NCI-H146 (cell line): ENCODE results near the gene SPOUT1.
A peak's percentile ranks its signal among the peaks of the same experiment; 100 is the strongest.
"Not testable (repeated sequence)": the region's sequence is repeated elsewhere in the genome, so short reads cannot be mapped to it uniquely, and the experiment has no call there.

Experiments
- DNase-seq: peaks from one replicate; lab custom pipeline; 2025; lab: John Stamatoyannopoulos, UW

The SPOUT1 gene, protein sequence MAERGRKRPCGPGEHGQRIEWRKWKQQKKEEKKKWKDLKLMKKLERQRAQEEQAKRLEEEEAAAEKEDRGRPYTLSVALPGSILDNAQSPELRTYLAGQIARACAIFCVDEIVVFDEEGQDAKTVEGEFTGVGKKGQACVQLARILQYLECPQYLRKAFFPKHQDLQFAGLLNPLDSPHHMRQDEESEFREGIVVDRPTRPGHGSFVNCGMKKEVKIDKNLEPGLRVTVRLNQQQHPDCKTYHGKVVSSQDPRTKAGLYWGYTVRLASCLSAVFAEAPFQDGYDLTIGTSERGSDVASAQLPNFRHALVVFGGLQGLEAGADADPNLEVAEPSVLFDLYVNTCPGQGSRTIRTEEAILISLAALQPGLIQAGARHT

DNA sequence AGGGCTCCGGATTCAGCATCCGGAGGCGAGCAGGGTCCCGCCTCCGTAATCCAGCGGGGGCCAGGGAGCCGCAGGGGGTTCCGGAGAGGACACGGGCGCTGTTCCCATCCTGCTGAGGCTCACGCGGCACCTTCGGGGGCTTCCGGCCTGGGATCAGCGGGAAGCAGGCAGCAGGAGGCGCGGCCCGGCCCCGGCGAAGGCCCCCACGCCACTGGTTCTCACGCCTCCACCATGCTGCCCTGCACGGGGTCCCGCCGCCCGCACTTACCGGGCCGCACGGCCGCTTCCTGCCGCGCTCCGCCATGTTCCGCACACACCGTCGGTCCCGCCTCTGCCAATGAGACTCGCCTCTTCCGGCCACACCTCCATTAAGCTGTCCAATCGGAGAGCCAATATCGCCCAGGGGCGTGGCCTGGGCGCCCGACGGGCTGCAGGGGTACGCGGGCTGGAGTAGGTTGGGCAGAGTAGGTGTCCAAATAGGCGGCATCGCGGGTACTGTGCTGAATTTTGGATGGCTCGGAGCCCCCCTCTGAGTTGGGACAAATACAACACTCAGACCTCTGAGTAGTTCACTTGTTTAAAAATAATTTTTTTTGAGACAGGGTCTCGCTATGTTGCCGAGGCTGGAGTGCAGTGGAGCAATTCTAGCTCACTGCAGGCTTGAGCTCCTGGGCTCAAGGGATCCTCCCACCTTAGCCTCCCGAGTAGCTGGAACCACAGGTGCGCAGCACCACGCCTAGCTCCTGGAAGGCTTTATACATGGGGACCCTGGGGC is at the start of gene SPOUT1:
Gene SPOUT1 (minus strand): TSS at position 318 of the 775 bp plus-strand sequence. CDS start 14 bp downstream, at position 304.
- peak; percentile 88 for DNase-seq

- DNase-seq: no peak
Measured at GRCh38 chr9:128877852-128878251, 48.3 kb upstream of the SPOUT1 start.

DNA sequence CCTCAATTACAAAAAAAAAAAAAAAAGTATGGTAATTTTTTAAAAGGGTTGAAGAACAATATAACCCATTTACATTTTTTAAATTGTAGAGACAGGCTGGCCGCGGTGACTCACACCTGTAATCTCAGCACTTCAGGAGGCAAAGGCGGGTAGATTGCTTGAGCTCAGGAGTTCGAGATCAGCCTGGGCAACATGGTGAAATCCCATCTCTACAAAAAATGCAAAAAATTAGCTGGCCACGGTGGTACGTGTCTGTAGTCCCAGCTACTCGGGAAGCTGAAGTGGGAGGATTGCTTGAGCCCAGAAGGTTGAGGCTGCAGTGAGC is 41.3 kb upstream of the SPOUT1 start:
- not testable (repeated sequence) for DNase-seq

- no peak for DNase-seq
Measured at GRCh38 chr9:128870128-128870940, 40.7 kb upstream of the SPOUT1 start.

DNA sequence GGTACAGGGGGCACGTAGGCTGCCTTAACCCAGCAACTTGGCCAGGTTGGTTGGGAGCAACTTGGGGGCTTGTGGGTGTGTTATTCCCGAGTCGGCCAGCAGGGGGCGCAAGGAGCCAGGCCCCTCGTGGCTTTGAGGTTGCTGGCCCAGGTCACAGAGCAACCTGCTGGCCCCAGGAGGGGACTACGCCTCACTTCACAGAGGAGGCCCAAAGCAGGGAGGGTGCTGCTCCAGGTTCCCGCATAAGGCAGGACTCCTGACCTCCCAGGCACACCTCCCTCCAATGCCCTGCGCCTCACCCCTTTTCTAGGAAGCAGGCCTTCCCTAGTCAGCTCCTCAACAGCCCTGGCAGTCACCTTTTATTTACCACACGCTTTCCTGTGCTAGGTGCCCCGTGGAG is 34.1 kb upstream of the SPOUT1 start:
- DNase-seq: peak; percentile 24

GRCh38 chr9:128862401-128862851 is 32.8 kb upstream of the SPOUT1 start:
- no peak for DNase-seq

- DNase-seq: no peak
Measured at GRCh38 chr9:128861501-128861900, 31.9 kb upstream of the SPOUT1 start.

DNA sequence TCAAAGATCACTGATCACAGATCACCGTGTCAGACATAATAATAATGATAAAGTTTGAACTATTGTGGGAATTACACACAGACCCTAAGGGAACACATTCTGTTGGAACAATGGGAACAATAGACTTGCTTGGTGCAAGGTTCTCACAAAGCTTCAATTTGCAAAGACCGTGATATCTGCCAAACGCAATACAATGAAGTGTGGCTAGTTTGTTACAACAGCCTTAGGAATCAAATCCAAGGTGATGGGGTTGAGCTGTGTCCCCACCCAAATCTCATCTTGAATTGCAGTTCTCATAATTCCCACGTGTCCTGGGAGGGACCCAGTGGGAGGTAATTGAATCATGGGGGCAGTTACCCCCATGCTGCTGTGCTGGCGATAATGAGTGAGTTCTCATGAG is 31.3 kb upstream of the SPOUT1 start:
- DNase-seq: no peak

- DNase-seq: not testable (repeated sequence)
Measured at GRCh38 chr9:128858476-128858875, 28.9 kb upstream of the SPOUT1 start.

DNA sequence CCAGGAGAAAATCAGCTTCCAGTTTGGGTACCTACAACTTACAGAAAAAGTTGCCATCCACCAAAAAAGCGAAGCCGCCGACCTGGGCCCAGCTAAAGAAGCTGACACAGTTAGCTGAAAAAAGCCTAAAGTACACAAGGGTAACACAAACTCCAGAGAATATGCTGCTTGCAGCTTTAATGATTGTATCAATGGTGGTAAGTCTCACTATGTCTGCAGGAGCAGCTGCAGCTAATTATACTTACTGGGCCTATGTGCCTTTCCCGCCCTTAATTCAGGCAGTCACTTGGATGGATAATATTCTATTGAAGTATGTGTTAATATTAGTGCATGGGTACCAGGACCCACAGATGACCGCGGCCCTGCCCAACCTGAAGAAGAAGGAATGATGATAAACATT is 24.9 kb upstream of the SPOUT1 start:
- not testable (repeated sequence) for DNase-seq

GRCh38 chr9:128852646-128853045 is 23.1 kb upstream of the SPOUT1 start:
- DNase-seq: not testable (repeated sequence)

DNA sequence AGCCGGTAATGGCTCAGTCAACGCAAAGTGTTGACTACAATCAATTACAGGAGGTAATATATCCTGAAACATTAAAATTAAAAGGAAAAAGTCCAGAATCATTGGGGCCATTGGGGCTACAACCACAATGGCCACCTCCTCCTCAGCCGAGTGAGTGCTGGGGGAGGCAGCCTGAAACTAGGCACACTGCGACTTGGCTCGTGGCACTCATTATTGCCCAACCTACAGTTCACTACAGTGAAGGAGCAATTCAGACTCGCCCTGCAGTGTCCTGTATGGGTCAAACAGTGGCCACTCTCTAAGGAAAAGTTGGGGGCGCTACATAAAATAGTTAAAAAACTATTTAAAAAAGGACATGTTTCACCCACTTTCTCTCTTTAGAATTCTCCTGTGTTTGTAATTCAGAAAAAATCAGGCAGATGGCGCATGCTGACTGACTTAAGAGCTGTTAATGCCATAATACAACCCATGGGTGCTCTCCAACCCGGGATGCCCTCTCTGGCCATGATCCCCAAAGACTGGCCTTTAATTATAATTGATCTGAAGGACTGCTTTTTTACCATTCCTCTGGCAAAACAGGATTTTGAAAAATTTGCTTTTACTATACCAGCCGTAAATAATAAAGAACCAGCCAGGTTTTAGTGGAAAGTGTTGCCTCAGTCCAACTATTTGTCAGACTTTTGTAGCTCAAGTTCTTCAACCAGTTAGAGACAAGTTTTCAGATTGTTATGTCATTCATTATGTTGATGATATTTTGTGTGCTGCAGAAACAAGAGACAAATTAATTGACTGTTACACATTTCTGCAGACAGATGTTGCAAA is 22.4 kb upstream of the SPOUT1 start:
- not testable (repeated sequence) for DNase-seq

DNA sequence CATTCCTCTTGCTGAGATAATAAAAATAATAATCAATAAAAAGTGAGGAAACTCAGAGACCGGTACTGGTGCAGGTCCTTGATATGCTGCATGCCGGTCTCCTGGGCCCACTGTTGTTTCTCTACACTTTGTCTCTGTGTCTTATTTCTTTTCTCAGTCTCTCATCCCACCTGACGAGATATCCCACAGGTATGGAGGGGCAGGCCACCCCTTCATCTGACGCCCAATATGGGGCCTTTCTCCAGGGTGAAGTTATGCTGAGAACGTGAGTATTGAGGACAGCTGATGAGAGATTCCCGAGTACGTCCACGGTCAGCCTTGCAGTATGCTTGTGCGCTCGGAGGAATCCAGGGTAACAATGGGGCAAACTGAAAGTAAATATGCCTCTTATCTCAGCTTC is 21.4 kb upstream of the SPOUT1 start:
- not testable (repeated sequence) for DNase-seq

- no peak for DNase-seq
Measured at GRCh38 chr9:128847803-128848202, 18.2 kb upstream of the SPOUT1 start.

DNA sequence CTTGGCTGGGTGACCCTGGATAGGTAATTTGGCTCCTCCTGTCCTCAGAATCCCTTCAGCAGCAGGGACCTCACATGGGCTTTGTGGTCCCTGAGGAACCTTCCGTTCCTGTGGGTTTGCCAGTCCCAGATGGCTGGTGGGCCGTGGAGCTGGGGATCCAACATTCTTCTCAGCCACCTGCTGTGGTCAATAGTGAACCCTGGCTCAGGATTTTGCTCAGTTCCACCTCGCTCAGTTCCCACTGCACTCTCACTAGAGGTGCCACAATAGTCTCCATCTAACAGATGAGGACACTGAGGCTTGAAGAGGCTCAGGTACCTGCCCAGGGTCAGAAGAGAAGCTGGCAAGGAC is 17.1 kb upstream of the SPOUT1 start:
- DNase-seq: no peak

- DNase-seq: peak; percentile 75
Measured at GRCh38 chr9:128845186-128845931, 15.8 kb upstream of the SPOUT1 start.

- DNase-seq: not testable (repeated sequence)
Measured at GRCh38 chr9:128843171-128843570, 13.6 kb upstream of the SPOUT1 start.

- no peak for DNase-seq
Measured at GRCh38 chr9:128841694-128842492, 12.3 kb upstream of the SPOUT1 start.

DNA sequence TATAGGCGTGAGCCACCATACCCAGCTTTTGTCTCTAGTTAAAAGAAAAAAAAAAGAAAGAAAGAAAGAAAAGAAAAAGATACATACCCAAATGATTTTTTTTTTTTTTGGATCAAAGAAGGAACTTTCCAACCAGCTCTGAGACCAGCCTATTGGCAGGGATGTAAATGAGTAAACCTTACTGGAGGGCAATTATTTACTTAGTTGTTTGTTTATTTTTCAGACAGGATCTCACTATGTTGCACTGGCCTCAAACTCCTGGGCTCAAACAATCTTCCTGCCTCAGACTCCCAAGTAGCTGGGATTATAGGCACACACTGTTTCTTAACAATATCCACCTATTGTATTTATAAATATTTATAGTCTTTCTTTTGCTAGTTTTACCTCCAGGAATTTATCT is 10.9 kb upstream of the SPOUT1 start:
- DNase-seq: no peak

- no peak for DNase-seq
Measured at GRCh38 chr9:128838338-128838737, 8.7 kb upstream of the SPOUT1 start.
